ENCODE measurements around the gene P2RY12. TPM values are rescaled to one million over a fixed set of nuclear protein-coding genes. Genes with fewer than 3 reads are reported as not detected.
A peak's percentile ranks its signal among the peaks of the same experiment; 100 is the strongest.

Gene P2RY12
- total RNA-seq, 1 donor from 2014 or later, result not detected

- TF ChIP-seq CTCF (conservative IDR thresholded peaks at IDR 0.05), result no peak
- DNase-seq (ENCODE audit: extremely low spot score, unreplicated experiment), result no peak
- Mint-ChIP-seq H3K4me1 (ENCODE audit: unreplicated experiment) (peaks cover 9% of the 10 kb centered on the region), H3K36me3 (peaks cover 8% of the 10 kb centered on the region), H3K4me3 (no peak overlapping the region), H3K9me3 (no peaks in the 10 kb centered on the region), H3K27ac (no peak overlapping the region), H3K27me3 (no peaks in the 10 kb centered on the region)
These were observed 41.7 kb upstream of the P2RY12 start for GRCh38 chr3:151426341-151426657.

GRCh38 chr3:151425627-151426340 is 41.2 kb upstream of the P2RY12 start:
- Mint-ChIP-seq H3K4me1 (ENCODE audit: unreplicated experiment) (peaks cover 9% of the 10 kb centered on the region), H3K27ac (no peak overlapping the region), H3K27me3 (no peaks in the 10 kb centered on the region), H3K36me3 (peaks cover 6% of the 10 kb centered on the region), H3K9me3 (no peaks in the 10 kb centered on the region), H3K4me3 (no peak overlapping the region)
- DNase-seq (ENCODE audit: extremely low spot score, unreplicated experiment), result no peak
- peak; percentile 59 for TF ChIP-seq CTCF (conservative IDR thresholded peaks at IDR 0.05)

DNA sequence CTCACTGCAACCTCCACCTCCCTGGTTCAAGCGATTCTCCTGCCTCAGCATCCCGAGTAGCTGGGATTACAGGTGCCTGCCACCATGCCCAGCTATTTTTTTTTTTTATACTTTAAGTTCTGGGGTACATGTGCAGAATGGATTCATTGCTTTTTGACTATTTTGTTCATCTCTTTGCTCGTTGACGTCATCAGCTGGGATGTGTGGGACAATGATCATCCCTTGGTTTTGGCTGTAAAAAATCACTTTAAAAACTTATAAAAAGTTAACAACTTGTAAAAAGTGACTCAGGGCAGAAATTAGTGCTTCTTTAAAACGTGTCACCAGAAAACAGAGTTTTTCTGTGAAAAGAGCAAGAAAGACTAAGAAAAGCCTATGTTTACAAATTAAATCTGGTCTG is 38.5 kb upstream of the P2RY12 start:
- no peaks in the 10 kb centered on the region for H3K9me3 Mint-ChIP-seq
- no peaks in the 10 kb centered on the region for H3K27me3 Mint-ChIP-seq
- peaks cover 4% of the 10 kb centered on the region for H3K36me3 Mint-ChIP-seq
- DNase-seq (ENCODE audit: extremely low spot score, unreplicated experiment), result no peak
- TF ChIP-seq CTCF (conservative IDR thresholded peaks at IDR 0.05), result no peak
- no peak overlapping the region for H3K4me3 Mint-ChIP-seq
- H3K27ac Mint-ChIP-seq, result no peak overlapping the region
- peaks cover 9% of the 10 kb centered on the region for H3K4me1 Mint-ChIP-seq (ENCODE audit: unreplicated experiment)

- DNase-seq (ENCODE audit: extremely low spot score, unreplicated experiment), result no peak
- H3K4me3 Mint-ChIP-seq, result no peak overlapping the region
- H3K9me3 Mint-ChIP-seq, result no peaks in the 10 kb centered on the region
- TF ChIP-seq CTCF (conservative IDR thresholded peaks at IDR 0.05), result no peak
- peaks cover 4% of the 10 kb centered on the region for H3K36me3 Mint-ChIP-seq
- H3K4me1 Mint-ChIP-seq (ENCODE audit: unreplicated experiment), result peaks cover 9% of the 10 kb centered on the region
- H3K27me3 Mint-ChIP-seq, result no peaks in the 10 kb centered on the region
- no peak overlapping the region for H3K27ac Mint-ChIP-seq
These were observed 37.4 kb upstream of the P2RY12 start for GRCh38 chr3:151421938-151422337.

DNA sequence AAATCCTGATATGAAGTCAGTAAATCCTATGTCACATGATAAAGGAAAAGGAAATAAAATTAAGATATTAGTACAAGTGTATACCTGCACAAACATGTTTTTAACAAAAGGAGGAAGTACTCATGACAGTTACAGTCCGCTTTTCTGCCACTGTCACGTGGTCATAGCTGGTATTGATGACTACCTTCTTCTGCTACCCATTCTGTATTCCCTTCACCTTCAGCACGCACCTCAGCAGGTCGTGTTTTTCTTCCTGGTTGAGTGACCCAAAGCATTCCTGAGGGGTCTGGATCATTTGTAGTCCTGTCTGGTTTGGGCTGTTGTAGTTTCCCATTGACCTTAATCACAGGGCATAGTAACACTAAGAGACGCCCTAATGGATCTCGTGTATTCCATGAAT is 35.3 kb upstream of the P2RY12 start:
- Mint-ChIP-seq H3K27me3 (no peaks in the 10 kb centered on the region), H3K36me3 (peaks cover 4% of the 10 kb centered on the region), H3K4me1 (ENCODE audit: unreplicated experiment) (no peaks in the 10 kb centered on the region), H3K9me3 (no peaks in the 10 kb centered on the region), H3K27ac (no peak overlapping the region), H3K4me3 (no peak overlapping the region)
- no peak for TF ChIP-seq CTCF (conservative IDR thresholded peaks at IDR 0.05)
- DNase-seq (ENCODE audit: extremely low spot score, unreplicated experiment), result no peak

GRCh38 chr3:151415289-151415688 is 30.7 kb upstream of the P2RY12 start:
- Mint-ChIP-seq H3K4me3 (no peak overlapping the region), H3K27me3 (no peaks in the 10 kb centered on the region), H3K27ac (no peak overlapping the region), H3K4me1 (ENCODE audit: unreplicated experiment) (no peaks in the 10 kb centered on the region), H3K9me3 (no peaks in the 10 kb centered on the region), H3K36me3 (no peaks in the 10 kb centered on the region)
- DNase-seq (ENCODE audit: extremely low spot score, unreplicated experiment), result no peak
- no peak for TF ChIP-seq CTCF (conservative IDR thresholded peaks at IDR 0.05)
